Measurements from ENCODE around the gene CTNNBL1. TPM values are rescaled to one million over a fixed set of nuclear protein-coding genes. Genes with fewer than 3 reads are reported as not detected.

CTNNBL1 gene
- total RNA-seq, 2 experiments from 2014 or later = 31.1 to 33.4 TPM

DNA sequence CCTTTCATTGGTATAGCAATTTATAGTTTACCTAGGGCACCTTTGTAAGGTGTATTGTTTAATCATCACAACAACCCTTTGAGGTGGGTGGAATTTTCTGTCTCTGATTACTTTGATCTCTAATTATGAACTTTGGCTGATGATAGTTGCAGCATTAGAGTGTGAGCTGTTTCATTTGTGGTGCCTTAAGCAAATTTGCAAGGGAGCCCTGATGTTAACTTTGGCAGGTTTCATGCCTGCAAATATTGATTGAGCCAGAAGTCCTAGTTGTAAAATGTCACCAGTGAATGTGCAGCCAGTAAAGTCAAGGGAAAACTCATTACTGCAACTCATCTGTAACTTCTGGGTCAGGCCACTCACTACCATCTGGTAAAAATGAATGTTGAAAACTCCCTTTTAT is 29.8 kb downstream of the CTNNBL1 start:
- no peak for ATAC-seq (ENCODE audit: poor library complexity)

DNA sequence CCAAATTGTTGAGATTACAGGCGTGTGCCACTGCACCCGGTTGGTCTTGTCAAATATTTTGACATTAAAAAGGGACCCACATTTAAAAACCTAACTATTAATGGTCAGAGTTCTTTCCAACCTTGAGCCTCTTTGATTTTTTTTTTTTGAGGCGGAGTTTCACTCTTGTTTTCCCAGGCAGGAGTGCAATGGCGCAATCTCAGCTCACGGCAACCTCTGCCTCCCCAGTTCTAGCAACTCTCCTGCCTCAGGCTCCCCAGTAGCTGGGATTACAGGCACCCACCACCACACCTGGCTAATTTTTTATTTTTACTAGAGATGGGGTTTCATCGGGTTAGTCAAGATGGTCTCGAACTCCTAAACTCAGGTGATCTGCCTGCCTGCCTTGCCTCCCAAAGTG is 31.3 kb downstream of the CTNNBL1 start:
- H3K4me1 Mint-ChIP-seq (ENCODE audit: low read depth) = peaks cover 48% of the 10 kb centered on the region
- H3K4me1 ChIP-seq (ENCODE audit: insufficient read depth, low read length) = no peaks in the 10 kb centered on the region
- no peaks in the 10 kb centered on the region for H3K27me3 Mint-ChIP-seq
- POLR2A ChIA-PET = interaction anchor here (1.0 kb wide), 1 partner anchor 31 kb away, joined by 3 read pairs; no protein-coding TSS in a partner anchor
- intact Hi-C loops (cut with DNase I, micrococcal nuclease) = no loop called here
- peaks cover 9% of the 10 kb centered on the region for H3K9me3 Mint-ChIP-seq
- CTCF ChIA-PET = no interaction called here
- H3K4me3 ChIP-seq (ENCODE audit: low read length) = no peak overlapping the region
- H3K36me3 ChIP-seq (ENCODE audit: insufficient read depth, low read length) = no peaks in the 10 kb centered on the region
- peaks cover 0 to 7% of the 10 kb centered on the region in 2 experiments for H3K9me3 ChIP-seq (ENCODE audit: control insufficient read depth in 1 of 2, insufficient read depth in 1 of 2, low read length in 2 of 2)
- H3K27ac Mint-ChIP-seq = no peak overlapping the region
- ATAC-seq (ENCODE audit: poor library complexity) (no peak), DNase-seq (no peak)
- no peak overlapping the region for H3K27ac ChIP-seq (ENCODE audit: low read depth in 1 of 2, low read length in 2 of 2)
- H3K4me3 Mint-ChIP-seq = no peak overlapping the region
- TF ChIP-seq, protein P1, sequence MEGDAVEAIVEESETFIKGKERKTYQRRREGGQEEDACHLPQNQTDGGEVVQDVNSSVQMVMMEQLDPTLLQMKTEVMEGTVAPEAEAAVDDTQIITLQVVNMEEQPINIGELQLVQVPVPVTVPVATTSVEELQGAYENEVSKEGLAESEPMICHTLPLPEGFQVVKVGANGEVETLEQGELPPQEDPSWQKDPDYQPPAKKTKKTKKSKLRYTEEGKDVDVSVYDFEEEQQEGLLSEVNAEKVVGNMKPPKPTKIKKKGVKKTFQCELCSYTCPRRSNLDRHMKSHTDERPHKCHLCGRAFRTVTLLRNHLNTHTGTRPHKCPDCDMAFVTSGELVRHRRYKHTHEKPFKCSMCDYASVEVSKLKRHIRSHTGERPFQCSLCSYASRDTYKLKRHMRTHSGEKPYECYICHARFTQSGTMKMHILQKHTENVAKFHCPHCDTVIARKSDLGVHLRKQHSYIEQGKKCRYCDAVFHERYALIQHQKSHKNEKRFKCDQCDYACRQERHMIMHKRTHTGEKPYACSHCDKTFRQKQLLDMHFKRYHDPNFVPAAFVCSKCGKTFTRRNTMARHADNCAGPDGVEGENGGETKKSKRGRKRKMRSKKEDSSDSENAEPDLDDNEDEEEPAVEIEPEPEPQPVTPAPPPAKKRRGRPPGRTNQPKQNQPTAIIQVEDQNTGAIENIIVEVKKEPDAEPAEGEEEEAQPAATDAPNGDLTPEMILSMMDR (IDR thresholded peaks at IDR 0.05) = no peak
- peaks cover 26% of the 10 kb centered on the region for H3K36me3 Mint-ChIP-seq (ENCODE audit: low read depth)
- H3K27me3 ChIP-seq (ENCODE audit: control insufficient read depth in 1 of 2, insufficient read depth in 2 of 2, low read length in 2 of 2) = no peaks in the 10 kb centered on the region

More for the DNA sequence above, 29.8 kb downstream of the CTNNBL1 start:
- no peaks in the 10 kb centered on the region for H3K4me1 ChIP-seq (ENCODE audit: insufficient read depth, low read length)
- TF ChIP-seq, protein P1 (IDR thresholded peaks at IDR 0.05) = no peak
- no peaks in the 10 kb centered on the region for H3K36me3 ChIP-seq (ENCODE audit: insufficient read depth, low read length)
- Mint-ChIP-seq H3K9me3 (peaks cover 9% of the 10 kb centered on the region), H3K27me3 (no peaks in the 10 kb centered on the region), H3K4me1 (ENCODE audit: low read depth) (peaks cover 47% of the 10 kb centered on the region), H3K4me3 (no peak overlapping the region), H3K36me3 (ENCODE audit: low read depth) (peaks cover 25% of the 10 kb centered on the region), H3K27ac (no peak overlapping the region)
- no peaks in the 10 kb centered on the region for H3K27me3 ChIP-seq (ENCODE audit: control insufficient read depth in 1 of 2, insufficient read depth in 2 of 2, low read length in 2 of 2)
- intact Hi-C loops (cut with DNase I, micrococcal nuclease) = no loop called here
- CTCF ChIA-PET = no interaction called here
- H3K27ac ChIP-seq (ENCODE audit: low read depth in 1 of 2, low read length in 2 of 2) = no peak overlapping the region
- peaks cover 4 to 7% of the 10 kb centered on the region in 2 experiments for H3K9me3 ChIP-seq (ENCODE audit: control insufficient read depth in 1 of 2, insufficient read depth in 1 of 2, low read length in 2 of 2)
- no peak overlapping the region for H3K4me3 ChIP-seq (ENCODE audit: low read length)
- POLR2A ChIA-PET = no interaction called here
- DNase-seq = no peak

DNA sequence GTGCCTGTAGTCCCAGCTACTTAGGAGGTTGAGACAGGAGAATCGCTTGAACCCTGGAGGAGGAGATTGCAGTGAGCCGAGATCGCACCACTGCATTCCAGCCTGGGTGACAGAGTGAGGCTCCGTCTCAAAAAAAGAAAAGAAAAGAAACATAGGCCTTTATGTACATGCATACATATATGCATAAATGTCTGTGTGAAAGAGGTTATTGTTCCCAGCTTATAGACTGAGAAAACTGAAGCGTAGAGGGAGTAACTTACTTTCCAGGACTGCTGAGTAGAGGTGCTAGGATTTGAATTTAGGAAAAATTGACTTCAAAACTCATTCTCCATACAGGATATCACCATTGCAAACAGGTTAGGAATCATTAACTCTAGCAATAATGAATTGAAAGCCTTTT is 32.0 kb downstream of the CTNNBL1 start:
- Histone ChIP-seq H3K4me1 (ENCODE audit: insufficient read depth, low read length) (no peaks in the 10 kb centered on the region), H3K27ac (ENCODE audit: low read depth in 1 of 2, low read length in 2 of 2) (no peak overlapping the region), H3K4me3 (ENCODE audit: low read length) (no peak overlapping the region), H3K9me3 (ENCODE audit: control insufficient read depth in 1 of 2, insufficient read depth in 1 of 2, low read length in 2 of 2) (peaks cover 0 to 6% of the 10 kb centered on the region in 2 experiments), H3K36me3 (ENCODE audit: insufficient read depth, low read length) (no peaks in the 10 kb centered on the region), H3K27me3 (ENCODE audit: control insufficient read depth in 1 of 2, insufficient read depth in 2 of 2, low read length in 2 of 2) (no peaks in the 10 kb centered on the region)
- Mint-ChIP-seq H3K27ac (no peak overlapping the region), H3K27me3 (no peaks in the 10 kb centered on the region), H3K36me3 (ENCODE audit: low read depth) (peaks cover 28% of the 10 kb centered on the region), H3K4me1 (ENCODE audit: low read depth) (peaks cover 51% of the 10 kb centered on the region), H3K9me3 (peaks cover 6% of the 10 kb centered on the region), H3K4me3 (no peak overlapping the region)
- no peak for DNase-seq
- intact Hi-C loops (cut with DNase I, micrococcal nuclease) = no loop called here
- ATAC-seq (ENCODE audit: poor library complexity) = no peak
- TF ChIP-seq, protein P1 (IDR thresholded peaks at IDR 0.05) = no peak
- ChIA-PET POLR2A (interaction anchor here (1.0 kb wide), 1 partner anchor 31 kb away, joined by 3 read pairs; no protein-coding TSS in a partner anchor), CTCF (no interaction called here)

All from CD4-positive, alpha-beta T cell (primary cell).